SU-DHL-6 (cell line): Measurements from ENCODE around the gene PARP14.
"Not testable (repeated sequence)": the region's sequence is repeated elsewhere in the genome, so short reads cannot be mapped to it uniquely, and the experiment has no call there.

Source experiments
- EZH2phosphoT487 ChIP-seq: fragments of 200-600 bp; sonication (generic), shearing (Covaris generic); conservative IDR thresholded peaks from 2 replicates; pipeline ENCODE4 v1.6.1; 2018; ENCODE audit warnings: mild to moderate bottlenecking, antibody characterized with exemption, low read length, moderate library complexity, mixed read lengths
- TF ChIP-seq, protein P1 (sequence below): fragments of 200-600 bp; sonication (generic); IDR thresholded peaks from one replicate; pipeline ENCODE4 v1.5.1; 2017; ENCODE audit warnings: antibody characterized with exemption, mild to moderate bottlenecking, low read length, moderate library complexity; ENCODE audit not compliant: insufficient read depth, poor library complexity, severe bottlenecking

DNA sequence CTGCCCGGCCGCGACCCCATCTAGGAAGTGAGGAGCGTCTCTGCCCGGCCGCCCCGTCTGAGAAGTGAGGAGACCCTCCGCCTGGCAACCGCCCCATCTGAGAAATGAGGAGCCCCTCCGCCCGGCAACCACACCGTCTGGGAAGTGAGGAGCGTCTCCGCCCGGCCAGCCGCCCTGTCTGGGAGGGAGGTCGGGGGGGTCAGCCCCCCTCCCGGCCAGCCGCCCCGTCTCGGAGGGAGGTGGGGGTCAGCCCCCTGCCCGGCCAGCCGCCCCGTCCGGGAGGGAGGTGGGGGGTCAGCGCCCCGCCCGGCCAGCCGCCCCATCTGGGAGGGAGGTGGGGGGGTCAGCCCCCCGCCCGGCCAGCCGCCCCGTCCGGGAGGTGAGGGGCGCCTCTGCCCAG is 66.7 kb downstream of the PARP14 start:
- TF ChIP-seq, protein P1, sequence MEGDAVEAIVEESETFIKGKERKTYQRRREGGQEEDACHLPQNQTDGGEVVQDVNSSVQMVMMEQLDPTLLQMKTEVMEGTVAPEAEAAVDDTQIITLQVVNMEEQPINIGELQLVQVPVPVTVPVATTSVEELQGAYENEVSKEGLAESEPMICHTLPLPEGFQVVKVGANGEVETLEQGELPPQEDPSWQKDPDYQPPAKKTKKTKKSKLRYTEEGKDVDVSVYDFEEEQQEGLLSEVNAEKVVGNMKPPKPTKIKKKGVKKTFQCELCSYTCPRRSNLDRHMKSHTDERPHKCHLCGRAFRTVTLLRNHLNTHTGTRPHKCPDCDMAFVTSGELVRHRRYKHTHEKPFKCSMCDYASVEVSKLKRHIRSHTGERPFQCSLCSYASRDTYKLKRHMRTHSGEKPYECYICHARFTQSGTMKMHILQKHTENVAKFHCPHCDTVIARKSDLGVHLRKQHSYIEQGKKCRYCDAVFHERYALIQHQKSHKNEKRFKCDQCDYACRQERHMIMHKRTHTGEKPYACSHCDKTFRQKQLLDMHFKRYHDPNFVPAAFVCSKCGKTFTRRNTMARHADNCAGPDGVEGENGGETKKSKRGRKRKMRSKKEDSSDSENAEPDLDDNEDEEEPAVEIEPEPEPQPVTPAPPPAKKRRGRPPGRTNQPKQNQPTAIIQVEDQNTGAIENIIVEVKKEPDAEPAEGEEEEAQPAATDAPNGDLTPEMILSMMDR, result not testable (repeated sequence)
- TF ChIP-seq EZH2phosphoT487, result not testable (repeated sequence)
